Uterus (tissue), 4 donors: ENCODE results near the gene SEZ6. TPM values are rescaled to one million over a fixed set of nuclear protein-coding genes. Genes with fewer than 3 reads are reported as not detected.

ENCODE experiments used
- DNase-seq, 2 donors: peaks; one replicate each; pipeline ENCODE4 v3.0.0-alpha.2; 2019 to 2020
- H3K27ac ChIP-seq, 2 donors: fragments of 200-600 bp; sonication (generic); 1 replicate in 1 of 2; 2 replicates in 1 of 2; pipeline ENCODE4 v1.5.1; 2016 to 2018
- H3K27me3 ChIP-seq, 2 donors: fragments of 200-600 bp; sonication (generic); one replicate each; pipeline ENCODE4 v1.5.1; 2018 to 2019; ENCODE audit warnings: control low read depth in 1 of 2
- H3K36me3 ChIP-seq, 2 donors: fragments of 200-600 bp; sonication (generic); one replicate each; pipeline ENCODE4 v1.5.1; 2019; ENCODE audit warnings: control low read depth in 1 of 2
- H3K4me1 ChIP-seq, 2 donors: fragments of 200-600 bp; sonication (generic); one replicate each; pipeline ENCODE4 v1.5.1; 2018 to 2019; ENCODE audit warnings: control low read depth in 1 of 2
- H3K4me3 ChIP-seq, 2 donors: fragments of 200-600 bp; sonication (generic); 1 replicate in 1 of 2; 2 replicates in 1 of 2; pipeline ENCODE4 v1.5.1; 2018 to 2019; ENCODE audit warnings: mild to moderate bottlenecking in 1 of 2
- H3K9me3 ChIP-seq, 2 donors: fragments of 200-600 bp; sonication (generic); one replicate each; pipeline ENCODE4 v1.5.1; 2019; ENCODE audit warnings: control low read depth in 1 of 2
- POLR2A ChIP-seq, 2 donors: fragments of 450-650 bp; IDR thresholded peaks; one replicate each; pipeline ENCODE4 v1.6.1; 2016; ENCODE audit warnings: antibody characterized with exemption in 2 of 2, mild to moderate bottlenecking in 1 of 2, moderate library complexity in 1 of 2
- intact Hi-C: fragments of 100-400 bp; cut with DNase I; formaldehyde crosslinking; loops from one replicate; pipeline ENCODE4 v1.15.1; 2023; ENCODE audit warnings: low total_unique reads
- total RNA-seq, 4 donors: library from RNA; depleted of rRNA in 3 of 4; stranded (reverse); fragments of >200 nt in 3 of 4; gene quantifications; one replicate each; pipeline versions ENCODE4 v1.1.0 to v1.2.4, GENCODE V29; 2014 to 2023
- TF ChIP-seq, protein P1 (sequence below), 4 experiments: fragments of 200-600 bp in 2 of 4; fragments of 450-650 bp in 2 of 4; sonication (generic) in 2 of 4; IDR thresholded peaks; one replicate each; pipeline ENCODE4 v1.5.1; 2016 to 2019; ENCODE audit warnings: antibody characterized with exemption in 4 of 4, mild to moderate bottlenecking in 2 of 4, moderate library complexity in 1 of 4
- donor health status: DM: yes; HTN: yes; CAD: no.

SEZ6 gene
- total RNA-seq, 4 donors from 2014 or later: 0.07 TPM; not detected in 3

DNA sequence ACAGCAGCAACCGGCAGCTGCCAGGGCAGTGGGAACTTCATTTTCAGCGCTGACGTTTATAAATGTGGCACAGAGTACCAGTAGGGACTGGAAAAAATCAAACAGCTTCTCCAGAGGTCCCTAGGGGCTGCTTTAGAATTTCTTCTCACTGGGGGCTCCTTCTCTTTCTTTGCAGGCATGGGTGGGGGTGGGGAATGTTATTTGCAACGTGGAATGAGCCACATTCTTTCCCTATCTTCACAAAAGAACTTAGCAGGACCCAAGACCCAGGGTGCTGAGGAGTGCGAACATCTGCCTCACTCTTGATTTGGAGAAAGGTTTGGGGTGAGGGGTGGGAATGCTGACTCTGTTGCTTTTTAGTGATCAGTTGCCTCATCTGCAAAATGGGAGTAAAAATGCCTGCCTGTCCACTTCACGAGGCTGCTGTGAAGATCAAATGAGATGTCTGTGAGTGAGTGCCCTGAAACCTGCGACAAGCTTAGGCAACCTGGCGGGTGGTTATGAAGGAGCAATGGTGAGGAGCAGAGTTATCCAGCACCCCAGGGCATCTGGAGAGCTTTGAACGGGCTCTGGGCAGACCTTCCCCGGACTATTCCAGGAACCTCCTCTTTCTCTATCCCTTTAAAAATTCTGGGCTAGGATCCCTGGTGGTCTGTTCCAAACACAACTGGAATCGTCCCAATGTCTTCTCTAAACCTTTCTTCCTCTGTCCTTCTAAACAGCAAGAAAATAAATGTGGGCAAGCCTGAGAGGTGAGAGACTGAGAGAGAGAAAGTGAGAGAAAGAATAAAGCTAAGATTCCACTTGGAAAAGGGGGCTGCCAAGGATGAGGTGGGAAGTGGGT is 26.4 kb upstream of the SEZ6 start:
- Histone ChIP-seq H3K27me3 (no peaks in the 10 kb centered on the region), H3K4me1 (no peaks in the 10 kb centered on the region), H3K36me3 (no peaks in the 10 kb centered on the region), H3K9me3 (no peaks in the 10 kb centered on the region), H3K4me3 (no peak overlapping the region), H3K27ac (no peak overlapping the region)
- TF ChIP-seq POLR2A (IDR thresholded peaks at IDR 0.05): no peak
- TF ChIP-seq, protein P1, sequence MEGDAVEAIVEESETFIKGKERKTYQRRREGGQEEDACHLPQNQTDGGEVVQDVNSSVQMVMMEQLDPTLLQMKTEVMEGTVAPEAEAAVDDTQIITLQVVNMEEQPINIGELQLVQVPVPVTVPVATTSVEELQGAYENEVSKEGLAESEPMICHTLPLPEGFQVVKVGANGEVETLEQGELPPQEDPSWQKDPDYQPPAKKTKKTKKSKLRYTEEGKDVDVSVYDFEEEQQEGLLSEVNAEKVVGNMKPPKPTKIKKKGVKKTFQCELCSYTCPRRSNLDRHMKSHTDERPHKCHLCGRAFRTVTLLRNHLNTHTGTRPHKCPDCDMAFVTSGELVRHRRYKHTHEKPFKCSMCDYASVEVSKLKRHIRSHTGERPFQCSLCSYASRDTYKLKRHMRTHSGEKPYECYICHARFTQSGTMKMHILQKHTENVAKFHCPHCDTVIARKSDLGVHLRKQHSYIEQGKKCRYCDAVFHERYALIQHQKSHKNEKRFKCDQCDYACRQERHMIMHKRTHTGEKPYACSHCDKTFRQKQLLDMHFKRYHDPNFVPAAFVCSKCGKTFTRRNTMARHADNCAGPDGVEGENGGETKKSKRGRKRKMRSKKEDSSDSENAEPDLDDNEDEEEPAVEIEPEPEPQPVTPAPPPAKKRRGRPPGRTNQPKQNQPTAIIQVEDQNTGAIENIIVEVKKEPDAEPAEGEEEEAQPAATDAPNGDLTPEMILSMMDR (IDR thresholded peaks at IDR 0.05): no peak
- DNase-seq: no peak
- intact Hi-C loops: no loop called here

DNA sequence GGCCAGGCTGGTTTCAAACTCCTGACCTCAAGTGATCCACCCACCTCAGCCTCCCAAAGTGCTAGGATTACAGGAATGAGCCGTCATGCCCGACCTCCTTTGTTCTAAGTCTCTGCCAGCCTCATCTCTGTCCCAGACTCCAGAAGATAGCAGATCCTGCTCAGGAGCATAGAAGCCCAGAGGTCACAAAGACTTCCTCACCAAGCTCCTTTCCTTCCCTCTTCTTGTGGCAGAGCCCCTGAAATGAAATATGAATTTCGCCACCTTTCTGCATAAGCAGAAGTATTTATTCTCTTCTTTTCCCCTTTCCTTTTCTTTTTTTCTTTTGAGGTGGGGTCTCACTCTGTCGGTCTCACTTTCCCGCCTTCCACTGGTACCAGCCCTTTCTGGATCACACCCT is 25.7 kb upstream of the SEZ6 start:
- Histone ChIP-seq H3K36me3 (no peaks in the 10 kb centered on the region), H3K4me3 (no peak overlapping the region), H3K9me3 (no peaks in the 10 kb centered on the region), H3K27me3 (no peaks in the 10 kb centered on the region), H3K4me1 (no peaks in the 10 kb centered on the region), H3K27ac (no peak overlapping the region)
- no peak for DNase-seq
- intact Hi-C loops: no loop called here
- TF ChIP-seq, protein P1 (IDR thresholded peaks at IDR 0.05): no peak
- TF ChIP-seq POLR2A (IDR thresholded peaks at IDR 0.05): no peak

DNA sequence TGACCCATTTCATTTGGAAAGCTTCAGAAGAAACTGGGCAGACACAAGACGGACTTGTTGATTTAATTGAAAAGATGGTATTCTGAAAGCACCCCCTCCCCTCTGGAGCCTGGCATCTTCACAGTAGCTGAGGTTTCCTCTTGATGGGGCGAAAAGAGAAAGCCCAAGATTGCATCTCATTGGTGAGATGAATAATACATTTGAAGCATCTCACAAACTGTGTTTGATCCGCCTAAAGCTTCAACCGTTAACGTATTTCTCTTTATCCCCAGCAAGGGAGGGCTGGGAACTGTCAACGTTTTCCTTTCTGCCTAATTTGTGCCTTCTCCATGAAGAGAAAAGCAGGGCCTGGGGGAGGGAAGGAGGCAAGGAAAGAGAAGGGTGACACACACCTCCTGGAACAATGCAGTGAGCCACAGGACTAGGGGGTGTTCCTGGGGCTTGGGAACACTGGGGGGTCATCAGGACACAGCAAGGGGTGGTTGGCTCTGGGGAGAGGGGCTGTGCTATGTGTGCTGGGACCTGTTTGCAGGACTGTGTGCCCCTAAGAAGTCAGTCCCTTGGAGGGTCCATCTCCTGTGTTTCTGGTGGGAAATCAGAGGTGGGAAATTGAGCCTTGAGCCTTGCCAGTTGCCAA is 18.6 kb upstream of the SEZ6 start:
- Histone ChIP-seq H3K27ac (no peak overlapping the region), H3K27me3 (no peaks in the 10 kb centered on the region), H3K9me3 (no peaks in the 10 kb centered on the region), H3K36me3 (no peaks in the 10 kb centered on the region), H3K4me3 (no peak overlapping the region), H3K4me1 (no peaks in the 10 kb centered on the region)
- DNase-seq: no peak
- TF ChIP-seq, protein P1 (IDR thresholded peaks at IDR 0.05): no peak
- TF ChIP-seq POLR2A (IDR thresholded peaks at IDR 0.05): no peak
- intact Hi-C loops: no loop called here

DNA sequence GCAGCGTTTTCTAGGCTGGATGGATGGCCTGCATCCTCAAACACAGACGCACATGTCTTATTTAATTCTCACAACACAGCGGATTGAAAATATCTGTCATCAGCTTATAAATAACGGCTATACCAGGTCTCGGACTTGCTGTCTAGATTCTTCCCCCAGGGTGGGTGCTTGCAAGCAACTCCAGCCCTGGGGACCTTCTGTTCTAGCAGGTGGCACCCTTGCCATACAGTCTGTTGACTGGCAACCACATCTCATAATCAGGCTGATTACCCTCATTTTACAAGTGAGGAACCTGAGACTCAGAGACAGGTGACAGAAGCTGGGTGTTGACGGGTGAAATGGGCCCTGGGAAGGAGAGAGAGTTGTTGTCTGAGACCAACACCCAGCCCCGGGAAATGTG is 16.2 kb upstream of the SEZ6 start:
- no peaks in the 10 kb centered on the region for H3K36me3 ChIP-seq
- TF ChIP-seq, protein P1 (IDR thresholded peaks at IDR 0.05): no peak
- TF ChIP-seq POLR2A (IDR thresholded peaks at IDR 0.05): no peak
- no peaks in the 10 kb centered on the region for H3K4me1 ChIP-seq
- H3K27me3 ChIP-seq: no peaks in the 10 kb centered on the region
- DNase-seq: no peak
- H3K9me3 ChIP-seq: no peaks in the 10 kb centered on the region
- no peak overlapping the region for H3K27ac ChIP-seq
- intact Hi-C loops: no loop called here
- no peak overlapping the region for H3K4me3 ChIP-seq

DNA sequence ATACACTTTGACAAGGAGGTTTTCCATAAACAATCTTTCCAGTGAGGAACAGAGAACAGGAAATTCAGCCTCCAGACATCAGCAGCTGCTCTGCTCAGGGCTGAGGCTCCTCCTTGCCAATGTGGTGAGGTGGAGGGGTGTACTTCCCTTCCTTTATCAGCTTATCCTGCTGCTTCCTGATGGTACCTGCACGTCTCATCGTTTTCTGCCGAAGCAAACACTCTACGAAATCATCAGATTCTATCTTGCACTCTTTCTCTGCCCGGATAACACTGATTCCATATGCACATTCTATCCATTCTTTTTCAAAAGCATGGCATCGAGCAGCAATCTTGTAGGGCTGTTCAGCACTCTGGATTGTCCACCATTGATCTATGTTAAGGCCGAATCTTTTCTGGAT is 15.4 kb upstream of the SEZ6 start:
- Histone ChIP-seq H3K36me3 (no peaks in the 10 kb centered on the region), H3K4me3 (no peak overlapping the region), H3K4me1 (no peaks in the 10 kb centered on the region), H3K27ac (no peak overlapping the region), H3K9me3 (no peaks in the 10 kb centered on the region), H3K27me3 (no peaks in the 10 kb centered on the region)
- no peak for TF ChIP-seq POLR2A (IDR thresholded peaks at IDR 0.05)
- TF ChIP-seq, protein P1 (IDR thresholded peaks at IDR 0.05): no peak
- DNase-seq: no peak
- intact Hi-C loops: no loop called here
